ENCODE data around the gene CAMK4. TPM values are rescaled to one million over a fixed set of nuclear protein-coding genes. Genes with fewer than 3 reads are reported as not detected.

CAMK4 gene
- total and polyA plus RNA-seq, 9 of the 15 experiments (the other 6 are each of a cell fraction or from before 2014, with no cell fraction given), result 0.35 TPM; not detected in 8

- no peak overlapping the region for H3K4me3 ChIP-seq
- BruUV-seq (replicated peaks), result no TSS peak
- no peaks in the 10 kb centered on the region for H3K36me3 ChIP-seq (ENCODE audit: control insufficient read depth, insufficient read depth, low read length)
- no peaks in the 10 kb centered on the region for H3K79me2 ChIP-seq (ENCODE audit: control insufficient read depth, insufficient read depth, low read length)
- H3K27ac ChIP-seq (ENCODE audit: extremely low read depth, low read depth, low read length), result no peak overlapping the region
- H3K4me2 ChIP-seq (ENCODE audit: insufficient read depth, low read length), result 0 out of 2 replicates have a peak overlapping the region, but pooled peaks have one; percentile 11
- in situ Hi-C loops (cut with MboI) (no loop called here), intact Hi-C loops (cut with micrococcal nuclease) (no loop called here)
- CTCF ChIA-PET (ENCODE audit: low intra/inter-chr PET ratio), result no interaction called here
- H2AFZ ChIP-seq (ENCODE audit: low read depth, low read length), result no peak overlapping the region
- no peaks in the 10 kb centered on the region for H3K9me1 ChIP-seq (ENCODE audit: control insufficient read depth, insufficient read depth, low read length)
- no peaks in the 10 kb centered on the region for H3K9me3 ChIP-seq (replicated peaks; ENCODE audit: control insufficient read depth, insufficient read depth, low read depth, low read length)
- ATAC-seq (no peak), DNase-seq (ENCODE audit: extremely low read depth in 1 of 4, low spot score in 3 of 4) (no peak), FAIRE-seq (no peak)
- H4K20me1 ChIP-seq (replicated peaks; ENCODE audit: control insufficient read depth, insufficient read depth, low read length), result no peaks in the 10 kb centered on the region; the same call in 1 of the 2 replicates
- H3K9ac ChIP-seq (ENCODE audit: insufficient read depth in 1 of 2, low read depth in 2 of 2, low read length in 2 of 2), result no peak overlapping the region
- 25% methylated on average over 8 of the region's 8 CpGs for WGBS (ENCODE audit: insufficient coverage, low coverage, missing lambda C conversion rate)
- TF ChIP-seq MEIS2 (IDR thresholded peaks at IDR 0.05; ENCODE audit: partially characterized antibody), result peak; percentile 7
- no peak for TF ChIP-seq STAG1 (CRISPR knock-in tag; IDR thresholded peaks at IDR 0.05; ENCODE audit: borderline replicate concordance)
- H3K4me1 ChIP-seq (replicated peaks in 1 of 2; ENCODE audit: control insufficient read depth in 2 of 2, insufficient read depth in 2 of 2, low read length in 2 of 2), result peaks cover 0 to 14% of the 10 kb centered on the region in 2 experiments; a peak in 3 of 5 replicates
- H3K27me3 ChIP-seq (ENCODE audit: control insufficient read depth in 2 of 2, insufficient read depth in 2 of 2, low read length in 2 of 2), result peaks cover 9 to 16% of the 10 kb centered on the region in 2 experiments; a peak in 4 of 5 replicates
- POLR2A ChIA-PET, result interaction anchor here (0.5 kb wide), 1 partner anchor 150 kb away, joined by 3 read pairs; no protein-coding TSS in a partner anchor
These were observed 940 bp upstream of the CAMK4 start for GRCh38 chr5:111223101-111223786.

GRCh38 chr5:111224561-111225345, 569 bp downstream of the CAMK4 start:
- H3K4me1 ChIP-seq (replicated peaks in 1 of 2; ENCODE audit: control insufficient read depth in 2 of 2, insufficient read depth in 2 of 2, low read length in 2 of 2), result peaks cover 0 to 14% of the 10 kb centered on the region in 2 experiments; a peak in 3 of 5 replicates
- ATAC-seq (no peak), DNase-seq (ENCODE audit: extremely low read depth in 1 of 4, low spot score in 3 of 4) (no peak), FAIRE-seq (no peak)
- peaks cover 9 to 21% of the 10 kb centered on the region in 2 experiments; a peak in 4 of 5 replicates for H3K27me3 ChIP-seq (ENCODE audit: control insufficient read depth in 2 of 2, insufficient read depth in 2 of 2, low read length in 2 of 2)
- in situ Hi-C loops (cut with MboI), result no loop called here
- ChIA-PET POLR2A (no interaction called here), CTCF (ENCODE audit: low intra/inter-chr PET ratio) (no interaction called here)
- H3K4me3 ChIP-seq, result peak overlapping the region; percentile 34
- H4K20me1 ChIP-seq (replicated peaks; ENCODE audit: control insufficient read depth, insufficient read depth, low read length), result no peaks in the 10 kb centered on the region; the same call in 1 of the 2 replicates
- no peak overlapping the region for H3K27ac ChIP-seq (ENCODE audit: extremely low read depth, low read depth, low read length)
- intact Hi-C loops (cut with micrococcal nuclease), result no loop called here
- no peaks in the 10 kb centered on the region for H3K9me3 ChIP-seq (replicated peaks; ENCODE audit: control insufficient read depth, insufficient read depth, low read depth, low read length)
- H3K36me3 ChIP-seq (ENCODE audit: control insufficient read depth, insufficient read depth, low read length), result no peaks in the 10 kb centered on the region
- WGBS (ENCODE audit: insufficient coverage, low coverage, missing lambda C conversion rate), result 5% methylated on average over 30 of the region's 34 CpGs
- H3K4me2 ChIP-seq (ENCODE audit: insufficient read depth, low read length), result peak overlapping the region; percentile 51
- H3K9me1 ChIP-seq (ENCODE audit: control insufficient read depth, insufficient read depth, low read length), result no peaks in the 10 kb centered on the region
- no TSS peak for BruUV-seq (replicated peaks)
- peak overlapping the region in 1 of 2 experiments; percentile 45; a peak in 1 of 4 replicates for H3K9ac ChIP-seq (ENCODE audit: insufficient read depth in 1 of 2, low read depth in 2 of 2, low read length in 2 of 2)
- TF ChIP-seq KDM5B (IDR thresholded peaks at IDR 0.05; ENCODE audit: insufficient replicate concordance, low read depth, low read length), result peak; percentile 3
- no peak for TF ChIP-seq ZBTB43 (CRISPR knock-in tag; IDR thresholded peaks at IDR 0.05)
- H3K79me2 ChIP-seq (ENCODE audit: control insufficient read depth, insufficient read depth, low read length), result no peaks in the 10 kb centered on the region
- H2AFZ ChIP-seq (ENCODE audit: low read depth, low read length), result peak overlapping the region; percentile 48; the same call in 1 of the 2 replicates
